Mononuclear cell (primary cell): ENCODE measurements around the gene LRRC42. TPM values are rescaled to one million over a fixed set of nuclear protein-coding genes. Genes with fewer than 3 reads are reported as not detected.

Source experiments
- H3K27me3 ChIP-seq: 2 replicates; pipeline ENCODE4 v1.6.0; 2011; ENCODE audit warnings: low read length, control low read depth; ENCODE audit not compliant: insufficient read depth
- H3K4me1 ChIP-seq: 2 replicates; pipeline ENCODE4 v1.5.1; 2011; ENCODE audit warnings: mild to moderate bottlenecking, low read length, control low read depth; ENCODE audit not compliant: insufficient read depth
- H3K4me3 ChIP-seq: 2 replicates; pipeline ENCODE4 v1.5.1; 2011; ENCODE audit warnings: mild to moderate bottlenecking, low read length, moderate library complexity
- H3K9me3 ChIP-seq: 2 replicates; pipeline ENCODE4 v1.5.1; 2011; ENCODE audit warnings: low read depth, mild to moderate bottlenecking, control low read depth, low read length
- total RNA-seq: library from RNA; depleted of rRNA; stranded (reverse); fragments of >200 nt; gene quantifications from one replicate; pipeline ENCODE4 v1.2.3, GENCODE V29; 2012

LRRC42 gene
- total RNA-seq, 1 donor = 7.1 TPM

GRCh38 chr1:53930932-53931331, 15.2 kb upstream of the LRRC42 start:
- Histone ChIP-seq H3K4me1 (no peaks in the 10 kb centered on the region), H3K27me3 (no peaks in the 10 kb centered on the region), H3K4me3 (no peak overlapping the region), H3K9me3 (peaks cover 12% of the 10 kb centered on the region)

GRCh38 chr1:53931523-53931922, 14.6 kb upstream of the LRRC42 start:
- Histone ChIP-seq H3K27me3 (no peaks in the 10 kb centered on the region), H3K9me3 (peaks cover 12% of the 10 kb centered on the region), H3K4me1 (no peaks in the 10 kb centered on the region), H3K4me3 (no peak overlapping the region)

- Histone ChIP-seq H3K4me1 (no peaks in the 10 kb centered on the region), H3K27me3 (no peaks in the 10 kb centered on the region), H3K9me3 (peaks cover 12% of the 10 kb centered on the region), H3K4me3 (no peak overlapping the region)
Observed at GRCh38 chr1:53934170-53934765, 11.9 kb upstream of the LRRC42 start.

GRCh38 chr1:53936430-53936829, 9.7 kb upstream of the LRRC42 start:
- H3K4me3 ChIP-seq = no peak overlapping the region
- peaks cover 12% of the 10 kb centered on the region for H3K9me3 ChIP-seq
- no peaks in the 10 kb centered on the region for H3K27me3 ChIP-seq
- H3K4me1 ChIP-seq = no peaks in the 10 kb centered on the region

- Histone ChIP-seq H3K27me3 (no peaks in the 10 kb centered on the region), H3K9me3 (peaks cover 12% of the 10 kb centered on the region), H3K4me1 (no peaks in the 10 kb centered on the region), H3K4me3 (no peak overlapping the region)
Observed at GRCh38 chr1:53938136-53938830, 7.9 kb upstream of the LRRC42 start.

- Histone ChIP-seq H3K27me3 (no peaks in the 10 kb centered on the region), H3K9me3 (no peaks in the 10 kb centered on the region), H3K4me1 (peaks cover 25% of the 10 kb centered on the region), H3K4me3 (no peak overlapping the region)
Observed at GRCh38 chr1:53942127-53942957, 3.8 kb upstream of the LRRC42 start.

GRCh38 chr1:53943090-53943489, 3.1 kb upstream of the LRRC42 start:
- H3K4me1 ChIP-seq = peaks cover 25% of the 10 kb centered on the region
- H3K9me3 ChIP-seq = no peaks in the 10 kb centered on the region
- no peaks in the 10 kb centered on the region for H3K27me3 ChIP-seq
- H3K4me3 ChIP-seq = no peak overlapping the region

GRCh38 chr1:53943490-53944043, 2.6 kb upstream of the LRRC42 start:
- H3K27me3 ChIP-seq = no peaks in the 10 kb centered on the region
- no peaks in the 10 kb centered on the region for H3K9me3 ChIP-seq
- no peak overlapping the region for H3K4me3 ChIP-seq
- peaks cover 25% of the 10 kb centered on the region for H3K4me1 ChIP-seq

GRCh38 chr1:53944469-53945182, 1.5 kb upstream of the LRRC42 start:
- no peaks in the 10 kb centered on the region for H3K9me3 ChIP-seq
- H3K4me1 ChIP-seq = peaks cover 25% of the 10 kb centered on the region
- no peaks in the 10 kb centered on the region for H3K27me3 ChIP-seq
- peak overlapping the region; percentile 79 for H3K4me3 ChIP-seq

GRCh38 chr1:53945183-53945432, 1.0 kb upstream of the LRRC42 start:
- peak overlapping the region; percentile 79 for H3K4me3 ChIP-seq
- H3K27me3 ChIP-seq = no peaks in the 10 kb centered on the region
- H3K9me3 ChIP-seq = no peaks in the 10 kb centered on the region
- H3K4me1 ChIP-seq = peaks cover 25% of the 10 kb centered on the region

GRCh38 chr1:53945433-53946251, 508 bp upstream of the LRRC42 start, which contains the start of gene IFT25:
Gene IFT25, minus strand, starts transcription at chr1:53945699. Its CDS starts 5,617 bp downstream, at chr1:53940082.
- Histone ChIP-seq H3K4me1 (peaks cover 25% of the 10 kb centered on the region), H3K27me3 (no peaks in the 10 kb centered on the region), H3K9me3 (no peaks in the 10 kb centered on the region), H3K4me3 (peak within 1 kb of the TSS; percentile 79)

- Histone ChIP-seq H3K9me3 (no peaks in the 10 kb centered on the region), H3K27me3 (no peaks in the 10 kb centered on the region), H3K4me1 (peaks cover 25% of the 10 kb centered on the region), H3K4me3 (no peak overlapping the region)
Observed at GRCh38 chr1:53947172-53947907, 1.2 kb downstream of the LRRC42 start.

- H3K9me3 ChIP-seq = no peaks in the 10 kb centered on the region
Observed at GRCh38 chr1:53948291-53948690, 2.1 kb downstream of the LRRC42 start.

More at GRCh38 chr1:53948291-53948690, 2.1 kb downstream of the LRRC42 start:
- Histone ChIP-seq H3K27me3 (no peaks in the 10 kb centered on the region), H3K4me3 (no peak overlapping the region), H3K4me1 (peaks cover 25% of the 10 kb centered on the region)
